GM23338 (cell line): Measurements from ENCODE around the gene PPP1R3A. TPM values are rescaled to one million over a fixed set of nuclear protein-coding genes. Genes with fewer than 3 reads are reported as not detected.

ENCODE experiments used
- ATAC-seq: fragments of 200-7000 bp; cut with Tn5 transposase; 3 replicates; pipeline ENCODE4 v1.9.1; 2020
- DNase-seq: peaks from one replicate; pipeline ENCODE4 v3.0.0-alpha.2; 2015; ENCODE audit warnings: low spot score
- H2AFZ ChIP-seq: fragments of 200-600 bp; sonication (generic); 2 replicates; pipeline ENCODE4 v1.8.0; 2016; ENCODE audit warnings: antibody characterized with exemption, mild to moderate bottlenecking, moderate library complexity
- H3F3A ChIP-seq: fragments of 200-600 bp; sonication (generic); replicated peaks from 2 replicates; pipeline ENCODE4 v1.8.0; 2017; ENCODE audit warnings: antibody characterized with exemption, mixed run types, low read depth
- H3K27ac ChIP-seq: fragments of 200-600 bp; sonication (generic); 2 replicates; pipeline ENCODE4 v1.6.1; 2016; ENCODE audit warnings: low read depth
- H3K27me3 ChIP-seq: fragments of 200-600 bp; sonication (generic); 2 replicates; pipeline ENCODE4 v1.8.0; 2016; ENCODE audit warnings: mild to moderate bottlenecking, mixed run types, moderate library complexity; ENCODE audit not compliant: insufficient read depth
- H3K36me3 ChIP-seq: fragments of 200-600 bp; sonication (generic); 2 replicates; pipeline ENCODE4 v1.8.0; 2016; ENCODE audit warnings: mild to moderate bottlenecking; ENCODE audit not compliant: insufficient read depth
- H3K4me1 ChIP-seq: fragments of 200-600 bp; sonication (generic); 2 replicates; pipeline ENCODE4 v1.8.0; 2016; ENCODE audit warnings: mild to moderate bottlenecking, moderate library complexity; ENCODE audit not compliant: insufficient read depth
- H3K4me2 ChIP-seq: fragments of 200-600 bp; sonication (generic); 2 replicates; pipeline ENCODE4 v1.7.1; 2017; ENCODE audit warnings: mixed run types
- H3K4me3 ChIP-seq: fragments of 200-600 bp; sonication (generic); 2 replicates; pipeline ENCODE4 v1.6.1; 2016; ENCODE audit warnings: mixed run types
- H3K79me2 ChIP-seq: fragments of 200-600 bp; sonication (generic); replicated peaks from 2 replicates; pipeline ENCODE4 v1.8.0; 2017; ENCODE audit warnings: mild to moderate bottlenecking; ENCODE audit not compliant: insufficient read depth
- H3K9me2 ChIP-seq: fragments of 200-600 bp; sonication (generic); 2 replicates; pipeline ENCODE4 v1.8.0; 2017; ENCODE audit not compliant: insufficient read depth
- H4K20me1 ChIP-seq: fragments of 200-600 bp; sonication (generic); replicated peaks from 2 replicates; pipeline ENCODE4 v1.8.0; 2017; ENCODE audit warnings: mild to moderate bottlenecking; ENCODE audit not compliant: insufficient read depth
- H3K27ac Mint-ChIP-seq: 2 replicates; pipeline ENCODE4 v1.8.0; 2020; ENCODE audit warnings: inconsistent platforms, mild to moderate bottlenecking, moderate library complexity, mixed read lengths
- H3K27me3 Mint-ChIP-seq: 3 replicates; pipeline ENCODE4 v1.8.0; 2022; ENCODE audit warnings: low read depth, mild to moderate bottlenecking, moderate library complexity, mixed read lengths, inconsistent platforms; ENCODE audit not compliant: insufficient read depth, poor library complexity
- H3K36me3 Mint-ChIP-seq: 3 replicates; pipeline ENCODE4 v1.8.0; 2021; ENCODE audit warnings: low read depth, mild to moderate bottlenecking, inconsistent platforms, moderate library complexity, mixed read lengths
- H3K4me1 Mint-ChIP-seq: 3 replicates; pipeline ENCODE4 v1.8.0; 2020; ENCODE audit warnings: mild to moderate bottlenecking, inconsistent platforms, mixed read lengths
- H3K4me3 Mint-ChIP-seq: 3 replicates; pipeline ENCODE4 v1.8.0; 2021; ENCODE audit warnings: moderate library complexity, mild to moderate bottlenecking, inconsistent platforms, mixed read lengths
- H3K9me3 Mint-ChIP-seq: 3 replicates; pipeline ENCODE4 v1.8.0; 2020; ENCODE audit warnings: moderate library complexity, mild to moderate bottlenecking, inconsistent platforms, mixed read lengths
- CREB1 ChIP-seq: fragments of 250-450 bp; sonication (Bioruptor Pico); IDR thresholded peaks from 2 replicates; pipeline ENCODE4 v1.5.0; 2020; ENCODE audit warnings: low read depth, mild to moderate bottlenecking, moderate library complexity
- EZH2 ChIP-seq: fragments of 200-600 bp; sonication (generic); IDR thresholded peaks from one replicate; pipeline ENCODE4 v1.8.0; 2017; ENCODE audit warnings: antibody characterized with exemption, mild to moderate bottlenecking, low read depth; ENCODE audit not compliant: unreplicated experiment
- EZH2phosphoT487 ChIP-seq: fragments of 200-600 bp; sonication (generic); IDR thresholded peaks from one replicate; pipeline ENCODE4 v1.8.1; 2018; ENCODE audit warnings: antibody characterized with exemption; ENCODE audit not compliant: unreplicated experiment
- JUNB ChIP-seq: IDR thresholded peaks from one replicate; pipeline ENCODE4 v1.6.1; 2016; ENCODE audit warnings: antibody characterized with exemption; ENCODE audit not compliant: unreplicated experiment
- NANOG ChIP-seq: IDR thresholded peaks from 2 replicates; pipeline ENCODE4 v1.6.1; 2016; ENCODE audit warnings: antibody characterized with exemption, borderline replicate concordance
- POLR2AphosphoS5 ChIP-seq: IDR thresholded peaks from 2 replicates; pipeline ENCODE4 v1.6.1; 2016; ENCODE audit warnings: antibody characterized with exemption, low read depth
- STAT1 ChIP-seq: IDR thresholded peaks from one replicate; pipeline ENCODE4 v1.6.1; 2016; ENCODE audit warnings: antibody characterized with exemption; ENCODE audit not compliant: unreplicated experiment
- ZNF114 ChIP-seq: fragments of 250-450 bp; sonication (Bioruptor Pico); IDR thresholded peaks from 2 replicates; pipeline ENCODE4 v1.5.0; 2020; ENCODE audit warnings: mild to moderate bottlenecking, moderate library complexity
- ZNF331 ChIP-seq: fragments of 250-450 bp; sonication (Bioruptor Pico); IDR thresholded peaks from 2 replicates; pipeline ENCODE4 v1.5.0; 2020; ENCODE audit warnings: low read depth, mild to moderate bottlenecking, moderate library complexity
- polyA plus RNA-seq: library from polyadenylated mRNA; unstranded; fragments of >200 nt; fragmentation: Nextera tagmentation; extraction: Ambion mirVana; gene quantifications from 2 replicates; pipeline ENCODE4 v1.2.1, GENCODE V29; 2016
- total RNA-seq: library from RNA; depleted of rRNA; stranded (reverse); fragments of >200 nt; shearing (Covaris generic); gene quantifications from 2 replicates; pipeline ENCODE4 v1.2.3, GENCODE V29; 2014
- TF ChIP-seq, protein P1 (sequence below): fragments of 250-450 bp; sonication (Bioruptor Pico); IDR thresholded peaks from 2 replicates; pipeline ENCODE4 v1.5.0; 2020; ENCODE audit warnings: mild to moderate bottlenecking, moderate library complexity
- TF ChIP-seq, protein P2 (sequence below): IDR thresholded peaks from one replicate; pipeline ENCODE4 v1.6.1; 2018; ENCODE audit warnings: antibody characterized with exemption; ENCODE audit not compliant: unreplicated experiment
- TF ChIP-seq, protein P3 (sequence below): IDR thresholded peaks from 2 replicates; pipeline ENCODE4 v1.6.1; 2016; ENCODE audit warnings: antibody characterized with exemption
- TF ChIP-seq, protein P4 (sequence below), 2 experiments: fragments of 200-600 bp in 1 of 2; sonication (generic) in 1 of 2; conservative IDR thresholded peaks; 2 replicates each; pipeline versions ENCODE4 v1.5.1 to v1.6.1; 2016 to 2017; ENCODE audit warnings: antibody characterized with exemption in 2 of 2, low read depth in 2 of 2, mild to moderate bottlenecking in 2 of 2, moderate library complexity in 1 of 2

The PPP1R3A gene
- total and polyA plus RNA-seq, 2 experiments from 2014 or later, result 0.28 TPM; not detected in 1

DNA sequence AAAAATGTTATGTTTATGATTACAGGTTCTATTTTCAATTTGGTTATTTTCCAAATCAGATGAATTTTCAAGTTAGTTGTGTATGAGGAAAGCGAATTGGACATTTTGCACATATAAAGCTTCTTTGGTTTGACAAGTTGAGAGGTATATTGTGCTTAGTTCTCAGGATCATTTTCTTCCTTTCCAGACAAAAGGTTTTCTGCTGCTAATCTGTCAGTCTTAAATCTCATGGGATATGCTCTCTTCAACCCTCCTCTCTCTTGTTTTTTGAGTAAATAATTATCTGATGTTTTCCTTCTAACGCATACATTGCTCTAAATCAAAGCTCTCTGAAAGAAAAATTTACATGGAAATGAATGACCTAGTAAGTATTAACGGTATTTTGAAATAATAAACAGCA is 77.9 kb downstream of the PPP1R3A start:
- Mint-ChIP-seq H3K4me3 (no peak overlapping the region), H3K4me1 (peaks cover 6% of the 10 kb centered on the region; the same call in 1 of the 3 replicates), H3K27ac (no peak overlapping the region), H3K27me3 (no peaks in the 10 kb centered on the region), H3K36me3 (no peaks in the 10 kb centered on the region), H3K9me3 (no peaks in the 10 kb centered on the region)
- Histone ChIP-seq H4K20me1 (no peaks in the 10 kb centered on the region), H3K27ac (no peak overlapping the region), H3K4me3 (no peak overlapping the region), H3F3A (no peaks in the 10 kb centered on the region), H2AFZ (no peak overlapping the region), H3K27me3 (no peaks in the 10 kb centered on the region), H3K4me1 (no peaks in the 10 kb centered on the region; the same call in 1 of the 2 replicates), H3K79me2 (no peaks in the 10 kb centered on the region), H3K4me2 (no peak overlapping the region), H3K36me3 (no peaks in the 10 kb centered on the region), H3K9me2 (peaks cover 3% of the 10 kb centered on the region; the same call in 1 of the 2 replicates)
- no peak for DNase-seq
- TF ChIP-seq CREB1 (no peak), ZNF331 (no peak), POLR2AphosphoS5 (no peak), STAT1 (no peak), EZH2 (no peak), JUNB (no peak), ZNF114 (CRISPR knock-in tag) (no peak), NANOG (no peak), EZH2phosphoT487 (no peak)
- TF ChIP-seq, protein P1, sequence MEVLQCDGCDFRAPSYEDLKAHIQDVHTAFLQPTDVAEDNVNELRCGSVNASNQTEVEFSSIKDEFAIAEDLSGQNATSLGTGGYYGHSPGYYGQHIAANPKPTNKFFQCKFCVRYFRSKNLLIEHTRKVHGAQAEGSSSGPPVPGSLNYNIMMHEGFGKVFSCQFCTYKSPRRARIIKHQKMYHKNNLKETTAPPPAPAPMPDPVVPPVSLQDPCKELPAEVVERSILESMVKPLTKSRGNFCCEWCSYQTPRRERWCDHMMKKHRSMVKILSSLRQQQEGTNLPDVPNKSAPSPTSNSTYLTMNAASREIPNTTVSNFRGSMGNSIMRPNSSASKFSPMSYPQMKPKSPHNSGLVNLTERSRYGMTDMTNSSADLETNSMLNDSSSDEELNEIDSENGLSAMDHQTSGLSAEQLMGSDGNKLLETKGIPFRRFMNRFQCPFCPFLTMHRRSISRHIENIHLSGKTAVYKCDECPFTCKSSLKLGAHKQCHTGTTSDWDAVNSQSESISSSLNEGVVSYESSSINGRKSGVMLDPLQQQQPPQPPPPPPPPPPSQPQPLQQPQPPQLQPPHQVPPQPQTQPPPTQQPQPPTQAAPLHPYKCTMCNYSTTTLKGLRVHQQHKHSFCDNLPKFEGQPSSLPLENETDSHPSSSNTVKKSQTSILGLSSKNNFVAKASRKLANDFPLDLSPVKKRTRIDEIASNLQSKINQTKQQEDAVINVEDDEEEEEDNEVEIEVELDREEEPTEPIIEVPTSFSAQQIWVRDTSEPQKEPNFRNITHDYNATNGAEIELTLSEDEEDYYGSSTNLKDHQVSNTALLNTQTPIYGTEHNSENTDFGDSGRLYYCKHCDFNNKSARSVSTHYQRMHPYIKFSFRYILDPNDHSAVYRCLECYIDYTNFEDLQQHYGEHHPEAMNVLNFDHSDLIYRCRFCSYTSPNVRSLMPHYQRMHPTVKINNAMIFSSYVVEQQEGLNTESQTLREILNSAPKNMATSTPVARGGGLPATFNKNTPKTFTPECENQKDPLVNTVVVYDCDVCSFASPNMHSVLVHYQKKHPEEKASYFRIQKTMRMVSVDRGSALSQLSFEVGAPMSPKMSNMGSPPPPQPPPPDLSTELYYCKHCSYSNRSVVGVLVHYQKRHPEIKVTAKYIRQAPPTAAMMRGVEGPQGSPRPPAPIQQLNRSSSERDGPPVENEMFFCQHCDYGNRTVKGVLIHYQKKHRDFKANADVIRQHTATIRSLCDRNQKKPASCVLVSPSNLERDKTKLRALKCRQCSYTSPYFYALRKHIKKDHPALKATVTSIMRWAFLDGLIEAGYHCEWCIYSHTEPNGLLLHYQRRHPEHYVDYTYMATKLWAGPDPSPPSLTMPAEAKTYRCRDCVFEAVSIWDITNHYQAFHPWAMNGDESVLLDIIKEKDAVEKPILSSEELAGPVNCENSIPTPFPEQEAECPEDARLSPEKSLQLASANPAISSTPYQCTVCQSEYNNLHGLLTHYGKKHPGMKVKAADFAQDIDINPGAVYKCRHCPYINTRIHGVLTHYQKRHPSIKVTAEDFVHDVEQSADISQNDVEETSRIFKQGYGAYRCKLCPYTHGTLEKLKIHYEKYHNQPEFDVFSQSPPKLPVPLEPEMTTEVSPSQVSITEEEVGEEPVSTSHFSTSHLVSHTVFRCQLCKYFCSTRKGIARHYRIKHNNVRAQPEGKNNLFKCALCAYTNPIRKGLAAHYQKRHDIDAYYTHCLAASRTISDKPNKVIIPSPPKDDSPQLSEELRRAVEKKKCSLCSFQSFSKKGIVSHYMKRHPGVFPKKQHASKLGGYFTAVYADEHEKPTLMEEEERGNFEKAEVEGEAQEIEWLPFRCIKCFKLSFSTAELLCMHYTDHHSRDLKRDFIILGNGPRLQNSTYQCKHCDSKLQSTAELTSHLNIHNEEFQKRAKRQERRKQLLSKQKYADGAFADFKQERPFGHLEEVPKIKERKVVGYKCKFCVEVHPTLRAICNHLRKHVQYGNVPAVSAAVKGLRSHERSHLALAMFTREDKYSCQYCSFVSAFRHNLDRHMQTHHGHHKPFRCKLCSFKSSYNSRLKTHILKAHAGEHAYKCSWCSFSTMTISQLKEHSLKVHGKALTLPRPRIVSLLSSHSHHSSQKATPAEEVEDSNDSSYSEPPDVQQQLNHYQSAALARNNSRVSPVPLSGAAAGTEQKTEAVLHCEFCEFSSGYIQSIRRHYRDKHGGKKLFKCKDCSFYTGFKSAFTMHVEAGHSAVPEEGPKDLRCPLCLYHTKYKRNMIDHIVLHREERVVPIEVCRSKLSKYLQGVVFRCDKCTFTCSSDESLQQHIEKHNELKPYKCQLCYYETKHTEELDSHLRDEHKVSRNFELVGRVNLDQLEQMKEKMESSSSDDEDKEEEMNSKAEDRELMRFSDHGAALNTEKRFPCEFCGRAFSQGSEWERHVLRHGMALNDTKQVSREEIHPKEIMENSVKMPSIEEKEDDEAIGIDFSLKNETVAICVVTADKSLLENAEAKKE (CRISPR knock-in tag), result no peak
- TF ChIP-seq, protein P2, sequence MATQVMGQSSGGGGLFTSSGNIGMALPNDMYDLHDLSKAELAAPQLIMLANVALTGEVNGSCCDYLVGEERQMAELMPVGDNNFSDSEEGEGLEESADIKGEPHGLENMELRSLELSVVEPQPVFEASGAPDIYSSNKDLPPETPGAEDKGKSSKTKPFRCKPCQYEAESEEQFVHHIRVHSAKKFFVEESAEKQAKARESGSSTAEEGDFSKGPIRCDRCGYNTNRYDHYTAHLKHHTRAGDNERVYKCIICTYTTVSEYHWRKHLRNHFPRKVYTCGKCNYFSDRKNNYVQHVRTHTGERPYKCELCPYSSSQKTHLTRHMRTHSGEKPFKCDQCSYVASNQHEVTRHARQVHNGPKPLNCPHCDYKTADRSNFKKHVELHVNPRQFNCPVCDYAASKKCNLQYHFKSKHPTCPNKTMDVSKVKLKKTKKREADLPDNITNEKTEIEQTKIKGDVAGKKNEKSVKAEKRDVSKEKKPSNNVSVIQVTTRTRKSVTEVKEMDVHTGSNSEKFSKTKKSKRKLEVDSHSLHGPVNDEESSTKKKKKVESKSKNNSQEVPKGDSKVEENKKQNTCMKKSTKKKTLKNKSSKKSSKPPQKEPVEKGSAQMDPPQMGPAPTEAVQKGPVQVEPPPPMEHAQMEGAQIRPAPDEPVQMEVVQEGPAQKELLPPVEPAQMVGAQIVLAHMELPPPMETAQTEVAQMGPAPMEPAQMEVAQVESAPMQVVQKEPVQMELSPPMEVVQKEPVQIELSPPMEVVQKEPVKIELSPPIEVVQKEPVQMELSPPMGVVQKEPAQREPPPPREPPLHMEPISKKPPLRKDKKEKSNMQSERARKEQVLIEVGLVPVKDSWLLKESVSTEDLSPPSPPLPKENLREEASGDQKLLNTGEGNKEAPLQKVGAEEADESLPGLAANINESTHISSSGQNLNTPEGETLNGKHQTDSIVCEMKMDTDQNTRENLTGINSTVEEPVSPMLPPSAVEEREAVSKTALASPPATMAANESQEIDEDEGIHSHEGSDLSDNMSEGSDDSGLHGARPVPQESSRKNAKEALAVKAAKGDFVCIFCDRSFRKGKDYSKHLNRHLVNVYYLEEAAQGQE, result no peak
- TF ChIP-seq, protein P3, sequence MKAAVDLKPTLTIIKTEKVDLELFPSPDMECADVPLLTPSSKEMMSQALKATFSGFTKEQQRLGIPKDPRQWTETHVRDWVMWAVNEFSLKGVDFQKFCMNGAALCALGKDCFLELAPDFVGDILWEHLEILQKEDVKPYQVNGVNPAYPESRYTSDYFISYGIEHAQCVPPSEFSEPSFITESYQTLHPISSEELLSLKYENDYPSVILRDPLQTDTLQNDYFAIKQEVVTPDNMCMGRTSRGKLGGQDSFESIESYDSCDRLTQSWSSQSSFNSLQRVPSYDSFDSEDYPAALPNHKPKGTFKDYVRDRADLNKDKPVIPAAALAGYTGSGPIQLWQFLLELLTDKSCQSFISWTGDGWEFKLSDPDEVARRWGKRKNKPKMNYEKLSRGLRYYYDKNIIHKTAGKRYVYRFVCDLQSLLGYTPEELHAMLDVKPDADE, result no peak
- TF ChIP-seq, protein P4, sequence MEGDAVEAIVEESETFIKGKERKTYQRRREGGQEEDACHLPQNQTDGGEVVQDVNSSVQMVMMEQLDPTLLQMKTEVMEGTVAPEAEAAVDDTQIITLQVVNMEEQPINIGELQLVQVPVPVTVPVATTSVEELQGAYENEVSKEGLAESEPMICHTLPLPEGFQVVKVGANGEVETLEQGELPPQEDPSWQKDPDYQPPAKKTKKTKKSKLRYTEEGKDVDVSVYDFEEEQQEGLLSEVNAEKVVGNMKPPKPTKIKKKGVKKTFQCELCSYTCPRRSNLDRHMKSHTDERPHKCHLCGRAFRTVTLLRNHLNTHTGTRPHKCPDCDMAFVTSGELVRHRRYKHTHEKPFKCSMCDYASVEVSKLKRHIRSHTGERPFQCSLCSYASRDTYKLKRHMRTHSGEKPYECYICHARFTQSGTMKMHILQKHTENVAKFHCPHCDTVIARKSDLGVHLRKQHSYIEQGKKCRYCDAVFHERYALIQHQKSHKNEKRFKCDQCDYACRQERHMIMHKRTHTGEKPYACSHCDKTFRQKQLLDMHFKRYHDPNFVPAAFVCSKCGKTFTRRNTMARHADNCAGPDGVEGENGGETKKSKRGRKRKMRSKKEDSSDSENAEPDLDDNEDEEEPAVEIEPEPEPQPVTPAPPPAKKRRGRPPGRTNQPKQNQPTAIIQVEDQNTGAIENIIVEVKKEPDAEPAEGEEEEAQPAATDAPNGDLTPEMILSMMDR (conservative IDR thresholded peaks at IDR 0.05; ENCODE audit: low read depth in 2 of 2), result no peak
- no peak for ATAC-seq
